Measurements from ENCODE around the gene NME1.
A peak's percentile ranks its signal among the peaks of the same experiment; 100 is the strongest.
"Not testable (repeated sequence)": the region's sequence is repeated elsewhere in the genome, so short reads cannot be mapped to it uniquely, and the experiment has no call there.

The NME1 gene

GRCh38 chr17:51144266-51145022, 8.9 kb upstream of the NME1 start:
- DNase-seq (ENCODE audit: low spot score) = no peak

- no peak for DNase-seq (ENCODE audit: low spot score)
Observed at GRCh38 chr17:51147650-51148049, 5.7 kb upstream of the NME1 start.

GRCh38 chr17:51149163-51149562, 4.2 kb upstream of the NME1 start:
- DNase-seq (ENCODE audit: low spot score) = no peak

GRCh38 chr17:51150932-51151331, 2.4 kb upstream of the NME1 start:
- DNase-seq (ENCODE audit: low spot score) = no peak

- no peak for DNase-seq (ENCODE audit: low spot score)
Observed at GRCh38 chr17:51152766-51153209, 571 bp upstream of the NME1 start.

GRCh38 chr17:51154176-51154575, 817 bp downstream of the NME1 start:
- DNase-seq (ENCODE audit: low spot score) = peak; percentile 44

GRCh38 chr17:51155416-51155815, 2.1 kb downstream of the NME1 start:
- DNase-seq (ENCODE audit: low spot score) = no peak

- no peak for DNase-seq (ENCODE audit: low spot score)
Observed at GRCh38 chr17:51159604-51160003, 6.2 kb downstream of the NME1 start.

GRCh38 chr17:51161541-51161940, 8.2 kb downstream of the NME1 start:
- no peak for DNase-seq (ENCODE audit: low spot score)

GRCh38 chr17:51164911-51165679, 11.7 kb downstream of the NME1 start:
- DNase-seq (ENCODE audit: low spot score) = no peak

- peak; percentile 77 for DNase-seq (ENCODE audit: low spot score)
Observed at GRCh38 chr17:51165680-51166197, 12.4 kb downstream of the NME1 start.

- DNase-seq (ENCODE audit: low spot score) = peak; percentile 83
Observed at GRCh38 chr17:51166198-51166986, 13.0 kb downstream of the NME1 start, which contains the start of gene NME2. Gene NME2 (plus strand): TSS chr17:51166411. CDS start chr17:51166831, 420 bp downstream.

- peak; percentile 82 for DNase-seq (ENCODE audit: low spot score)
Observed at GRCh38 chr17:51166987-51167931, 13.9 kb downstream of the NME1 start.

GRCh38 chr17:51169340-51169739, 16.0 kb downstream of the NME1 start:
- DNase-seq (ENCODE audit: low spot score) = no peak

- no peak for DNase-seq (ENCODE audit: low spot score)
Observed at GRCh38 chr17:51170736-51171135, 17.4 kb downstream of the NME1 start.

GRCh38 chr17:51172030-51172429, 18.7 kb downstream of the NME1 start:
- not testable (repeated sequence) for DNase-seq (ENCODE audit: low spot score)

GRCh38 chr17:51180486-51180885, 27.1 kb downstream of the NME1 start:
- DNase-seq (ENCODE audit: low spot score) = no peak

- no peak for DNase-seq (ENCODE audit: low spot score)
Observed at GRCh38 chr17:51184124-51184523, 30.8 kb downstream of the NME1 start.

- DNase-seq (ENCODE audit: low spot score) = no peak
Observed at GRCh38 chr17:51185763-51186332, 32.5 kb downstream of the NME1 start.

GRCh38 chr17:51188271-51188833, 35.0 kb downstream of the NME1 start:
- no peak for DNase-seq (ENCODE audit: low spot score)

All from NAMALWA (cell line).